B cell (primary cell): ENCODE results near the gene TMC1. TPM values are rescaled to one million over a fixed set of nuclear protein-coding genes. Genes with fewer than 3 reads are reported as not detected.

Source experiments
- ATAC-seq: fragments of 200-7000 bp; cut with Tn5 transposase; one replicate; pipeline ENCODE4 v1.10.0; 2021; ENCODE audit warnings: low read depth, mild to moderate bottlenecking, moderate number of reproducible peaks, moderate library complexity
- CTCF ChIA-PET: fragments of 350-600 bp; sonication (Branson Sonifier 250); formaldehyde crosslinking; loops from one replicate; lab custom pipeline; 2021; ENCODE audit warnings: antibody characterized with exemption, inconsistent platforms; lab: Charles Lee
- POLR2A ChIA-PET: fragments of 350-600 bp; sonication (Branson Sonifier 250); formaldehyde crosslinking; loops from one replicate; lab custom pipeline; 2021; ENCODE audit warnings: antibody characterized with exemption; lab: Charles Lee
- DNase-seq: peaks from one replicate; pipeline ENCODE4 v3.0.0; 2013
- H2AFZ ChIP-seq: 2 replicates; pipeline ENCODE4 v1.6.1; 2012; ENCODE audit warnings: mild to moderate bottlenecking, low read depth, low read length; ENCODE audit not compliant: insufficient read depth, poor library complexity, severe bottlenecking
- H3K27ac ChIP-seq, 2 donors: 1 replicate in 1 of 2; 2 replicates in 1 of 2; pipeline ENCODE4 v1.5.1; 2012 to 2013; ENCODE audit warnings: low read length in 2 of 2, mild to moderate bottlenecking in 2 of 2, moderate library complexity in 1 of 2
- H3K27me3 ChIP-seq, 4 experiments: fragments of 200-600 bp in 1 of 4; sonication (generic) in 1 of 4; replicated peaks in 1 of 4; 1 replicate in 2 of 4; 2 replicates in 2 of 4; pipeline versions ENCODE4 v1.6.1 to v1.7.0; 2013 to 2016; ENCODE audit warnings: low read length in 3 of 4, mild to moderate bottlenecking in 2 of 4, mixed read lengths in 1 of 4, moderate library complexity in 1 of 4; ENCODE audit not compliant: insufficient read depth in 4 of 4, control insufficient read depth in 3 of 4; ENCODE audit errors: control extremely low read depth in 1 of 4
- H3K36me3 ChIP-seq, 2 experiments: replicated peaks in 1 of 2; 1 replicate in 1 of 2; 2 replicates in 1 of 2; pipeline versions ENCODE4 v1.6.1 to v1.7.1; 2013; ENCODE audit warnings: low read length in 1 of 2; ENCODE audit not compliant: insufficient read depth in 2 of 2, control insufficient read depth in 1 of 2; ENCODE audit errors: control extremely low read depth in 1 of 2, extremely low read depth in 1 of 2
- H3K4me1 ChIP-seq, 2 donors: fragments of 200-600 bp in 1 of 2; sonication (generic) in 1 of 2; 1 replicate in 1 of 2; 2 replicates in 1 of 2; pipeline versions ENCODE4 v1.5.1 to v1.6.1; 2013 to 2017; ENCODE audit warnings: low read length in 2 of 2; ENCODE audit not compliant: control insufficient read depth in 2 of 2, insufficient read depth in 2 of 2
- H3K4me2 ChIP-seq: replicated peaks from 2 replicates; pipeline ENCODE3; 2012; ENCODE audit warnings: mild to moderate bottlenecking, low read depth, low read length; ENCODE audit not compliant: poor library complexity, severe bottlenecking
- H3K4me3 ChIP-seq, 5 experiments: fragments of 200-600 bp in 1 of 5; sonication (generic) in 1 of 5; 1 replicate in 3 of 5; 2 replicates in 2 of 5; pipeline versions ENCODE4 v1.5.1 to v1.7.0; 2011 to 2016; ENCODE audit warnings: low read length in 4 of 5, mild to moderate bottlenecking in 4 of 5, low read depth in 2 of 5, control low read depth in 1 of 5, moderate library complexity in 1 of 5; ENCODE audit not compliant: insufficient read depth in 1 of 5; ENCODE audit errors: control extremely low read depth in 1 of 5, extremely low read depth in 1 of 5
- H3K79me2 ChIP-seq: fragments of 200-600 bp; sonication (generic); one replicate; pipeline ENCODE4 v1.6.0; 2016; ENCODE audit warnings: low read length; ENCODE audit not compliant: control insufficient read depth, insufficient read depth
- H3K9ac ChIP-seq: fragments of 200-600 bp; sonication (generic); 2 replicates; pipeline ENCODE4 v1.6.1; 2017; ENCODE audit warnings: mild to moderate bottlenecking, low read length, moderate library complexity
- H3K9me3 ChIP-seq, 3 donors: one replicate each; pipeline versions ENCODE4 v1.6.1 to v1.7.1; 2013; ENCODE audit warnings: low read length in 2 of 3; ENCODE audit not compliant: control insufficient read depth in 2 of 3, insufficient read depth in 1 of 3; ENCODE audit errors: control extremely low read depth in 1 of 3
- H4K20me1 ChIP-seq: 2 replicates; pipeline ENCODE4 v1.6.0; 2012; ENCODE audit warnings: mild to moderate bottlenecking, low read length; ENCODE audit not compliant: insufficient read depth, control insufficient read depth, poor library complexity, severe bottlenecking
- H3K27ac Mint-ChIP-seq: one replicate; pipeline ENCODE4 v1.8.0; 2021; ENCODE audit warnings: mixed read lengths
- H3K27me3 Mint-ChIP-seq: one replicate; pipeline ENCODE4 v1.8.0; 2021; ENCODE audit warnings: mixed read lengths
- H3K4me1 Mint-ChIP-seq: one replicate; pipeline ENCODE4 v1.8.0; 2021; ENCODE audit warnings: mixed read lengths
- H3K4me3 Mint-ChIP-seq: one replicate; pipeline ENCODE4 v1.8.0; 2021; ENCODE audit warnings: mixed read lengths
- H3K9me3 Mint-ChIP-seq: one replicate; pipeline ENCODE4 v1.8.0; 2022; ENCODE audit warnings: mixed read lengths; ENCODE audit not compliant: insufficient read depth
- EZH2 ChIP-seq: IDR thresholded peaks from 2 replicates; pipeline ENCODE4 v1.6.1; 2012; ENCODE audit warnings: borderline replicate concordance, low read depth, mild to moderate bottlenecking, moderate library complexity, low read length; ENCODE audit not compliant: insufficient read depth, poor library complexity, severe bottlenecking
- WGBS: methylation state at CpG from one replicate; pipeline ENCODE4 v1.1.5; 2013; ENCODE audit warnings: missing lambda C conversion rate; ENCODE audit not compliant: insufficient coverage; 5-methylcytosine and 5-hydroxymethylcytosine counted together
- intact Hi-C: fragments of 100-400 bp; cut with micrococcal nuclease; formaldehyde crosslinking; loops from one replicate; pipeline ENCODE4 v1.10.0; 2022
- polyA plus RNA-seq: library from polyadenylated mRNA; depleted of rRNA; stranded (reverse); fragments of >200 nt; gene quantifications from 2 replicates; pipeline ENCODE4 v1.2.3, GENCODE V29; 2012
- total RNA-seq, 2 donors: library from RNA; stranded (reverse); fragments of 120-200 nt in 1 of 2; gene quantifications; 1 replicate in 1 of 2; 2 replicates in 1 of 2; pipeline versions ENCODE4 v1.2.3 to v1.2.4, GENCODE V29; 2013 to 2022
- TF ChIP-seq, protein P1 (sequence below): fragments of 200-600 bp; IDR thresholded peaks from one replicate; pipeline ENCODE4 v1.8.0; 2022; ENCODE audit warnings: antibody characterized with exemption, mild to moderate bottlenecking

The TMC1 gene
- total and polyA plus RNA-seq, 2 donors (not counting 1 experiment from before 2014, with no cell fraction given): not detected

DNA sequence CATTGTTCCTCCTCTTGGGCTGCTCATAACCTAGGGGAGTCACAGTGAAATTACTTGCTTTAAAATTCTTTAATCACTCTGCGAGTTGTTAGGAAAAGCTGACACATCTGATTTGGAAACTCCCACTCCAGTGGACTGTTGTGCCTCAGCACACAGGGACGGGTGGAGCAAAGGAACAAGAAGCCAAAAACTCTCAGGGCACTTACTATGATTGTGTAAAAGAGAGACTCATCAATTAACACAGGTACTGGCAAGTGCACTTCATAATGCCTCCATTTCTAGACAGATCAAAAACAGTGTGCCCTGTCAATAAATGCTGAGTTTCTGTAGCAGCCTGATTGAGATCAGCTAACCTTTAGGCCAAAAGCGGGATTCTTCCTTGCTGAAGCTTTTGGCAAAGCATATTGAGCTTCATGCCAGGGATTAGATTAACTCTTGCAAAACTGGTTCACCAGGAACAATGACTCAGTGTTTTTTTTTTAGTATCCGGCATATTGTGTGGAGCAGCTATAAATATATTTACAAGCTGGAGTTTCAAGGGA lies 55.9 kb downstream of the TMC1 start:
- CTCF ChIA-PET: interaction anchor here (1.0 kb wide), 2 partner anchors 15 to 262 kb away, joined by 3 read pairs; no protein-coding TSS in a partner anchor
- no peak for ATAC-seq
- intact Hi-C loops: no loop called here
- H3K9ac ChIP-seq: no peak overlapping the region
- no peak overlapping the region for H2AFZ ChIP-seq
- WGBS: 82% methylated on average over 4 of the region's 4 CpGs
- no peaks in the 10 kb centered on the region for H3K9me3 ChIP-seq
- no peaks in the 10 kb centered on the region for H4K20me1 ChIP-seq
- Mint-ChIP-seq H3K4me3 (no peak overlapping the region), H3K4me1 (no peaks in the 10 kb centered on the region), H3K27me3 (peaks cover 19% of the 10 kb centered on the region), H3K27ac (no peak overlapping the region), H3K9me3 (no peaks in the 10 kb centered on the region)
- H3K79me2 ChIP-seq: no peaks in the 10 kb centered on the region
- H3K27me3 ChIP-seq: no peaks in the 10 kb centered on the region
- no peaks in the 10 kb centered on the region for H3K36me3 ChIP-seq
- TF ChIP-seq, protein P1, sequence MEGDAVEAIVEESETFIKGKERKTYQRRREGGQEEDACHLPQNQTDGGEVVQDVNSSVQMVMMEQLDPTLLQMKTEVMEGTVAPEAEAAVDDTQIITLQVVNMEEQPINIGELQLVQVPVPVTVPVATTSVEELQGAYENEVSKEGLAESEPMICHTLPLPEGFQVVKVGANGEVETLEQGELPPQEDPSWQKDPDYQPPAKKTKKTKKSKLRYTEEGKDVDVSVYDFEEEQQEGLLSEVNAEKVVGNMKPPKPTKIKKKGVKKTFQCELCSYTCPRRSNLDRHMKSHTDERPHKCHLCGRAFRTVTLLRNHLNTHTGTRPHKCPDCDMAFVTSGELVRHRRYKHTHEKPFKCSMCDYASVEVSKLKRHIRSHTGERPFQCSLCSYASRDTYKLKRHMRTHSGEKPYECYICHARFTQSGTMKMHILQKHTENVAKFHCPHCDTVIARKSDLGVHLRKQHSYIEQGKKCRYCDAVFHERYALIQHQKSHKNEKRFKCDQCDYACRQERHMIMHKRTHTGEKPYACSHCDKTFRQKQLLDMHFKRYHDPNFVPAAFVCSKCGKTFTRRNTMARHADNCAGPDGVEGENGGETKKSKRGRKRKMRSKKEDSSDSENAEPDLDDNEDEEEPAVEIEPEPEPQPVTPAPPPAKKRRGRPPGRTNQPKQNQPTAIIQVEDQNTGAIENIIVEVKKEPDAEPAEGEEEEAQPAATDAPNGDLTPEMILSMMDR: no peak
- TF ChIP-seq EZH2: no peak
- no peaks in the 10 kb centered on the region for H3K4me1 ChIP-seq
- no peak overlapping the region for H3K4me3 ChIP-seq
- DNase-seq: no peak
- H3K27ac ChIP-seq: no peak overlapping the region
- no peak overlapping the region for H3K4me2 ChIP-seq
- POLR2A ChIA-PET: no interaction called here

DNA sequence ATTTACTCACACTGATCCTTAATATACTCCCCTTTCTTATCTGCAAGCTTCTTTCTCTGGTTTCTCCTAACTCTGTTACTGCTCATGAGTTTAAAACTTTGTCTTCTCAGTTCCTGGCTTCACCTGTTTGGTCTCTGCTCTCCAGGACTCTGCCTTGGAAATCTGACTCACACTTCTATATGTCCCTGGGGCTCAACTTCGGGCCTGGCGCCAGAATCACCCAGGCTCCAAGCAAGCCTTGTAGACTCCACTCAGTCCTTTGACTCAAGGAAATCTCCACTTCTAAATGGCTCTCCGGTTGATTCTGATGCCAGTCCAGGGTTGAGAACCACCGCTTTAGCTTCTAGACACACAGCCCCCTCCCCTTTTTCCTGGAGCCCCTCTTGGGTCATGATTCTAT lies 57.8 kb downstream of the TMC1 start:
- Histone ChIP-seq H3K9ac (no peak overlapping the region), H3K9me3 (no peaks in the 10 kb centered on the region), H3K4me1 (no peaks in the 10 kb centered on the region), H3K79me2 (no peaks in the 10 kb centered on the region), H3K4me3 (no peak overlapping the region), H3K4me2 (no peak overlapping the region), H2AFZ (no peak overlapping the region), H3K36me3 (no peaks in the 10 kb centered on the region), H4K20me1 (no peaks in the 10 kb centered on the region), H3K27ac (no peak overlapping the region), H3K27me3 (no peaks in the 10 kb centered on the region)
- DNase-seq (no peak), ATAC-seq (no peak)
- TF ChIP-seq EZH2: no peak
- TF ChIP-seq, protein P1: no peak
- intact Hi-C loops: no loop called here
- 95% methylated on average over 3 of the region's 4 CpGs for WGBS
- H3K9me3 Mint-ChIP-seq: no peaks in the 10 kb centered on the region
- CTCF ChIA-PET: interaction anchor here (1.4 kb wide), 1 partner anchor 286 kb away, joined by 3 read pairs; no protein-coding TSS in a partner anchor
- no peak overlapping the region for H3K27ac Mint-ChIP-seq
- no peaks in the 10 kb centered on the region for H3K4me1 Mint-ChIP-seq
- H3K4me3 Mint-ChIP-seq: no peak overlapping the region
- POLR2A ChIA-PET: no interaction called here
- peaks cover 19% of the 10 kb centered on the region for H3K27me3 Mint-ChIP-seq
